ENCODE results near the gene CNPY3. TPM values are rescaled to one million over a fixed set of nuclear protein-coding genes. Genes with fewer than 3 reads are reported as not detected.

CNPY3 gene
- total RNA-seq, 2 donors from 2014 or later = 20.8 to 33.7 TPM

GRCh38 chr6:42971746-42972327 is 42.6 kb downstream of the CNPY3 start:
- intact Hi-C loops (cut with DNase I) = no loop called here
- no peak for DNase-seq (ENCODE audit: low spot score)

- intact Hi-C loops (cut with DNase I) = no loop called here
- no peak for DNase-seq (ENCODE audit: low spot score)
Observed at GRCh38 chr6:42973926-42974325, 44.6 kb downstream of the CNPY3 start.

- intact Hi-C loops (cut with DNase I) = loop anchor here (5.0 kb wide), 2 partner anchors 38 to 43 kb away; no protein-coding TSS in a partner anchor
- DNase-seq (ENCODE audit: low spot score) = no peak
Observed at GRCh38 chr6:42974919-42975505, 45.7 kb downstream of the CNPY3 start.

GRCh38 chr6:42978487-42978838 is 49.2 kb downstream of the CNPY3 start:
- no peak for DNase-seq (ENCODE audit: low spot score)
- intact Hi-C loops (cut with DNase I) = loop anchor here (5.0 kb wide), 2 partner anchors 41 to 46 kb away; no protein-coding TSS in a partner anchor

- intact Hi-C loops (cut with DNase I) = loop anchor here (5.0 kb wide), 2 partner anchors 42 to 47 kb away; no protein-coding TSS in a partner anchor
- peak; percentile 98 for DNase-seq (ENCODE audit: low spot score)
Observed at GRCh38 chr6:42978839-42979522, 49.7 kb downstream of the CNPY3 start, which contains the start of gene PEX6. TSS of gene PEX6 (minus strand) at chr6:42979181. CDS start at chr6:42979150, 31 bp downstream.

- no peak for DNase-seq (ENCODE audit: low spot score)
- intact Hi-C loops (cut with DNase I) = loop anchor here (5.0 kb wide), 2 partner anchors 42 to 47 kb away; no protein-coding TSS in a partner anchor
Observed at GRCh38 chr6:42979523-42980177, 50.4 kb downstream of the CNPY3 start.

GRCh38 chr6:42981836-42982235 is 52.6 kb downstream of the CNPY3 start:
- DNase-seq (ENCODE audit: low spot score) = no peak
- intact Hi-C loops (cut with DNase I) = no loop called here

GRCh38 chr6:42984001-42984923 is 55.0 kb downstream of the CNPY3 start, which contains the start of gene PPP2R5D:
TSS of gene PPP2R5D (plus strand) at chr6:42984570. CDS start at chr6:42984678, 108 bp downstream.
- intact Hi-C loops (cut with DNase I) = no loop called here
- peak; percentile 99 for DNase-seq (ENCODE audit: low spot score)

- no peak for DNase-seq (ENCODE audit: low spot score)
- intact Hi-C loops (cut with DNase I) = no loop called here
Observed at GRCh38 chr6:42984924-42985475, 55.7 kb downstream of the CNPY3 start.

GRCh38 chr6:42987533-42988451 is 58.5 kb downstream of the CNPY3 start:
- DNase-seq (ENCODE audit: low spot score) = no peak
- intact Hi-C loops (cut with DNase I) = no loop called here

- intact Hi-C loops (cut with DNase I) = no loop called here
- DNase-seq (ENCODE audit: low spot score) = no peak
Observed at GRCh38 chr6:42988486-42989020, 59.3 kb downstream of the CNPY3 start.

Other genes with a start within 250 kb of the CNPY3 start
- gene PRPH2, start 206.9 kb upstream of the CNPY3 start, total RNA-seq = 1 to 10 TPM in 1 of 2 donors, under 1 TPM in 1; 1.00 to 2.2 TPM
- 10 to 100 TPM; 13.9 to 16.2 TPM for gene TBCC, start 183.4 kb upstream of the CNPY3 start, total RNA-seq
- gene BICRAL, start 147.4 kb upstream of the CNPY3 start, total RNA-seq = 10 to 100 TPM; 16.9 to 18.5 TPM
- gene RPL7L1, start 49.9 kb upstream of the CNPY3 start, total RNA-seq = 10 to 100 TPM; 52.9 to 63.0 TPM
- gene PTCRA, start 13.4 kb upstream of the CNPY3 start, total RNA-seq = not detected
- gene GNMT, start 31.3 kb downstream of the CNPY3 start, total RNA-seq = not detected
- gene PEX6, start 49.7 kb downstream of the CNPY3 start, total RNA-seq = 10 to 100 TPM in 1 of 2 donors, 1 to 10 TPM in 1; 8.8 to 12.8 TPM
- gene PPP2R5D, start 55.1 kb downstream of the CNPY3 start, total RNA-seq = 10 to 100 TPM; 26.0 to 33.5 TPM
- gene MEA1, start 84.5 kb downstream of the CNPY3 start, total RNA-seq = 10 to 100 TPM; 41.8 to 45.9 TPM
- 10 to 100 TPM; 43.7 to 44.1 TPM for gene KLHDC3, start 84.8 kb downstream of the CNPY3 start, total RNA-seq
- gene RRP36, start 92.1 kb downstream of the CNPY3 start, total RNA-seq = 10 to 100 TPM; 40.0 to 40.1 TPM
- gene CUL7, start 124.4 kb downstream of the CNPY3 start, total RNA-seq = 1 to 10 TPM; 9.3 to 9.9 TPM
- 10 to 100 TPM; 30.7 to 34.4 TPM for gene MRPL2, start 130.0 kb downstream of the CNPY3 start, total RNA-seq
- 10 to 100 TPM; 15.1 TPM for gene KLC4, start 130.2 kb downstream of the CNPY3 start, total RNA-seq
- gene PTK7, start 146.8 kb downstream of the CNPY3 start, total RNA-seq = 10 to 100 TPM in 1 of 2 donors, 1 to 10 TPM in 1; 3.0 to 10.3 TPM
- gene SRF, start 241.8 kb downstream of the CNPY3 start, total RNA-seq = 10 to 100 TPM; 92.6 to 95.6 TPM